Measurements from ENCODE around the gene WDR7.

DNA sequence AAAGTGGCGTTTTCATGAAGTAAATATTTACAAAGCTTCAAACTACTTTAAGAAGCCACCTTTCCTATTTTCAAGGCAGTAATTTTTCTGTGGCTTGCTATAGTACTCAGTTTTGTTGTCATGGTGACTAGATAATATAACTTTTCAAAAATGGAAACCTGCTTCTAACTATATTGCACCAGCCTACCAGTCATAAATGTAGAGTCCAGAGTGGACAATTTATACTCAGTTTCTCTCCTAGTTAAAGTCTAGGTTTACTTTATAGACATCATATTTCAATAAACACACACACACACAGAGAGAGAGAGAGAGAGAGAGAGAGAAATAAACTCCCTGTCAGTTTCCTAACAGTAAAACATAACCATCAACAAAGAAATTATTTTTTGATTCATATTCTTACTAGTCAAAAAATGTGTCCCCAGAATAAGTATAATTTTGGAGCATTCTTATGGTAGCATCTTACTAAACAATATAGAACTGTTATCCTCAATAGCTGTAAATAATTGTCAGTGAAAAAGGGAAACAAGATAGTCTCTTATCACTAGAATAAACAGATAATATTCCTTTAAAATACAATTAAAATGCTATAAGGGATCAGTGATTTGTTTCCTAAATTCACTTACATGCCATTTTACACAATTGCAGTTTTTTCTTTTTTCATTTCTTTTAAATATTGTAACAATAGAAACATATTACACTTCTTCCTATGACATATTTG lies 332.3 kb downstream of the WDR7 start:
- TF ChIP-seq, protein P1, sequence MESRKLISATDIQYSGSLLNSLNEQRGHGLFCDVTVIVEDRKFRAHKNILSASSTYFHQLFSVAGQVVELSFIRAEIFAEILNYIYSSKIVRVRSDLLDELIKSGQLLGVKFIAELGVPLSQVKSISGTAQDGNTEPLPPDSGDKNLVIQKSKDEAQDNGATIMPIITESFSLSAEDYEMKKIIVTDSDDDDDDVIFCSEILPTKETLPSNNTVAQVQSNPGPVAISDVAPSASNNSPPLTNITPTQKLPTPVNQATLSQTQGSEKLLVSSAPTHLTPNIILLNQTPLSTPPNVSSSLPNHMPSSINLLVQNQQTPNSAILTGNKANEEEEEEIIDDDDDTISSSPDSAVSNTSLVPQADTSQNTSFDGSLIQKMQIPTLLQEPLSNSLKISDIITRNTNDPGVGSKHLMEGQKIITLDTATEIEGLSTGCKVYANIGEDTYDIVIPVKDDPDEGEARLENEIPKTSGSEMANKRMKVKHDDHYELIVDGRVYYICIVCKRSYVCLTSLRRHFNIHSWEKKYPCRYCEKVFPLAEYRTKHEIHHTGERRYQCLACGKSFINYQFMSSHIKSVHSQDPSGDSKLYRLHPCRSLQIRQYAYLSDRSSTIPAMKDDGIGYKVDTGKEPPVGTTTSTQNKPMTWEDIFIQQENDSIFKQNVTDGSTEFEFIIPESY (CRISPR knock-in tag; IDR thresholded peaks at IDR 0.05) = no peak
- TF ChIP-seq POLR3A (IDR thresholded peaks at IDR 0.05; ENCODE audit: borderline replicate concordance, extremely low read depth, insufficient read depth, insufficient read length) (no peak), FOXK1 (CRISPR knock-in tag; IDR thresholded peaks at IDR 0.05; ENCODE audit: borderline replicate concordance) (no peak), BACH1 (tag; IDR thresholded peaks at IDR 0.05) (no peak), ZNF699 (CRISPR knock-in tag; IDR thresholded peaks at IDR 0.05; ENCODE audit: insufficient replicate concordance) (no peak), TBL1XR1 (IDR thresholded peaks at IDR 0.05; ENCODE audit: low read length in 2 of 2) (no peak), NONO (IDR thresholded peaks at IDR 0.05; ENCODE audit: low read depth in 2 of 2, low read length in 1 of 2) (no peak), ZNF121 (CRISPR knock-in tag; conservative IDR thresholded peaks at IDR 0.05) (no peak)
- TF ChIP-seq, protein P2, sequence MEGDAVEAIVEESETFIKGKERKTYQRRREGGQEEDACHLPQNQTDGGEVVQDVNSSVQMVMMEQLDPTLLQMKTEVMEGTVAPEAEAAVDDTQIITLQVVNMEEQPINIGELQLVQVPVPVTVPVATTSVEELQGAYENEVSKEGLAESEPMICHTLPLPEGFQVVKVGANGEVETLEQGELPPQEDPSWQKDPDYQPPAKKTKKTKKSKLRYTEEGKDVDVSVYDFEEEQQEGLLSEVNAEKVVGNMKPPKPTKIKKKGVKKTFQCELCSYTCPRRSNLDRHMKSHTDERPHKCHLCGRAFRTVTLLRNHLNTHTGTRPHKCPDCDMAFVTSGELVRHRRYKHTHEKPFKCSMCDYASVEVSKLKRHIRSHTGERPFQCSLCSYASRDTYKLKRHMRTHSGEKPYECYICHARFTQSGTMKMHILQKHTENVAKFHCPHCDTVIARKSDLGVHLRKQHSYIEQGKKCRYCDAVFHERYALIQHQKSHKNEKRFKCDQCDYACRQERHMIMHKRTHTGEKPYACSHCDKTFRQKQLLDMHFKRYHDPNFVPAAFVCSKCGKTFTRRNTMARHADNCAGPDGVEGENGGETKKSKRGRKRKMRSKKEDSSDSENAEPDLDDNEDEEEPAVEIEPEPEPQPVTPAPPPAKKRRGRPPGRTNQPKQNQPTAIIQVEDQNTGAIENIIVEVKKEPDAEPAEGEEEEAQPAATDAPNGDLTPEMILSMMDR (IDR thresholded peaks at IDR 0.05 in 2 of 3, conservative IDR thresholded peaks at IDR 0.05 in 1 of 3; ENCODE audit: insufficient read depth in 2 of 3, low read depth in 1 of 3, low read length in 3 of 3) = no peak
- TF ChIP-seq, protein P3, sequence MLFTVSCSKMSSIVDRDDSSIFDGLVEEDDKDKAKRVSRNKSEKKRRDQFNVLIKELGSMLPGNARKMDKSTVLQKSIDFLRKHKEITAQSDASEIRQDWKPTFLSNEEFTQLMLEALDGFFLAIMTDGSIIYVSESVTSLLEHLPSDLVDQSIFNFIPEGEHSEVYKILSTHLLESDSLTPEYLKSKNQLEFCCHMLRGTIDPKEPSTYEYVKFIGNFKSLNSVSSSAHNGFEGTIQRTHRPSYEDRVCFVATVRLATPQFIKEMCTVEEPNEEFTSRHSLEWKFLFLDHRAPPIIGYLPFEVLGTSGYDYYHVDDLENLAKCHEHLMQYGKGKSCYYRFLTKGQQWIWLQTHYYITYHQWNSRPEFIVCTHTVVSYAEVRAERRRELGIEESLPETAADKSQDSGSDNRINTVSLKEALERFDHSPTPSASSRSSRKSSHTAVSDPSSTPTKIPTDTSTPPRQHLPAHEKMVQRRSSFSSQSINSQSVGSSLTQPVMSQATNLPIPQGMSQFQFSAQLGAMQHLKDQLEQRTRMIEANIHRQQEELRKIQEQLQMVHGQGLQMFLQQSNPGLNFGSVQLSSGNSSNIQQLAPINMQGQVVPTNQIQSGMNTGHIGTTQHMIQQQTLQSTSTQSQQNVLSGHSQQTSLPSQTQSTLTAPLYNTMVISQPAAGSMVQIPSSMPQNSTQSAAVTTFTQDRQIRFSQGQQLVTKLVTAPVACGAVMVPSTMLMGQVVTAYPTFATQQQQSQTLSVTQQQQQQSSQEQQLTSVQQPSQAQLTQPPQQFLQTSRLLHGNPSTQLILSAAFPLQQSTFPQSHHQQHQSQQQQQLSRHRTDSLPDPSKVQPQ (CRISPR knock-in tag; IDR thresholded peaks at IDR 0.05; ENCODE audit: borderline replicate concordance) = no peak
- TF ChIP-seq, protein P4, sequence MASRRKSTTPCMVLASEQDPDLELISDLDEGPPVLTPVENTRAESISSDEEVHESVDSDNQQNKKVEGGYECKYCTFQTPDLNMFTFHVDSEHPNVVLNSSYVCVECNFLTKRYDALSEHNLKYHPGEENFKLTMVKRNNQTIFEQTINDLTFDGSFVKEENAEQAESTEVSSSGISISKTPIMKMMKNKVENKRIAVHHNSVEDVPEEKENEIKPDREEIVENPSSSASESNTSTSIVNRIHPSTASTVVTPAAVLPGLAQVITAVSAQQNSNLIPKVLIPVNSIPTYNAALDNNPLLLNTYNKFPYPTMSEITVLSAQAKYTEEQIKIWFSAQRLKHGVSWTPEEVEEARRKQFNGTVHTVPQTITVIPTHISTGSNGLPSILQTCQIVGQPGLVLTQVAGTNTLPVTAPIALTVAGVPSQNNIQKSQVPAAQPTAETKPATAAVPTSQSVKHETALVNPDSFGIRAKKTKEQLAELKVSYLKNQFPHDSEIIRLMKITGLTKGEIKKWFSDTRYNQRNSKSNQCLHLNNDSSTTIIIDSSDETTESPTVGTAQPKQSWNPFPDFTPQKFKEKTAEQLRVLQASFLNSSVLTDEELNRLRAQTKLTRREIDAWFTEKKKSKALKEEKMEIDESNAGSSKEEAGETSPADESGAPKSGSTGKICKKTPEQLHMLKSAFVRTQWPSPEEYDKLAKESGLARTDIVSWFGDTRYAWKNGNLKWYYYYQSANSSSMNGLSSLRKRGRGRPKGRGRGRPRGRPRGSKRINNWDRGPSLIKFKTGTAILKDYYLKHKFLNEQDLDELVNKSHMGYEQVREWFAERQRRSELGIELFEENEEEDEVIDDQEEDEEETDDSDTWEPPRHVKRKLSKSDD (conservative IDR thresholded peaks at IDR 0.05; ENCODE audit: low read length) = no peak

Measured in K562 (cell line).